Liver (tissue), 9 donors: ENCODE measurements around the gene VAMP1. TPM values are rescaled to one million over a fixed set of nuclear protein-coding genes. Genes with fewer than 3 reads are reported as not detected.

Experiments used
- DNase-seq: peaks from one replicate; pipeline ENCODE4 v3.0.0-alpha.2; 2017; ENCODE audit warnings: low spot score
- H3K27ac ChIP-seq, 2 donors: one replicate each; pipeline ENCODE4 v1.7.0; 2013; ENCODE audit warnings: inconsistent platforms in 2 of 2, low read length in 2 of 2, control low read depth in 1 of 2, low read depth in 1 of 2, mild to moderate bottlenecking in 1 of 2
- H3K27me3 ChIP-seq, 4 donors: one replicate each; pipeline versions ENCODE4 v1.6.1 to v1.7.0; 2013; ENCODE audit warnings: low read length in 3 of 4, inconsistent platforms in 1 of 4, mild to moderate bottlenecking in 1 of 4, moderate library complexity in 1 of 4; ENCODE audit not compliant: control insufficient read depth in 4 of 4, insufficient read depth in 4 of 4
- H3K36me3 ChIP-seq, 4 donors: one replicate each; pipeline versions ENCODE4 v1.6.1 to v1.7.0; 2013; ENCODE audit warnings: low read length in 3 of 4, mild to moderate bottlenecking in 3 of 4, low read depth in 1 of 4, moderate library complexity in 1 of 4; ENCODE audit not compliant: control insufficient read depth in 4 of 4, insufficient read depth in 3 of 4
- H3K4me1 ChIP-seq, 4 donors: one replicate each; pipeline versions ENCODE4 v1.6.1 to v1.7.0; 2013; ENCODE audit warnings: low read length in 3 of 4, mild to moderate bottlenecking in 3 of 4, moderate library complexity in 1 of 4; ENCODE audit not compliant: control insufficient read depth in 4 of 4, insufficient read depth in 4 of 4
- H3K4me3 ChIP-seq, 3 donors: one replicate each; pipeline versions ENCODE4 v1.6.1 to v1.7.0; 2013; ENCODE audit warnings: low read length in 3 of 3, control low read depth in 1 of 3, low read depth in 1 of 3, mild to moderate bottlenecking in 1 of 3
- H3K9ac ChIP-seq, 2 donors: one replicate each; pipeline ENCODE4 v1.7.0; 2013; ENCODE audit warnings: low read length in 2 of 2, mild to moderate bottlenecking in 2 of 2, moderate library complexity in 2 of 2, control low read depth in 1 of 2, low read depth in 1 of 2
- H3K9me3 ChIP-seq, 4 donors: one replicate each; pipeline versions ENCODE4 v1.6.1 to v1.7.0; 2013; ENCODE audit warnings: low read length in 3 of 4; ENCODE audit not compliant: control insufficient read depth in 4 of 4
- EGR1 ChIP-seq, 2 donors: IDR thresholded peaks; 2 replicates each; pipeline ENCODE4 v1.6.1; 2016 to 2018; ENCODE audit warnings: antibody characterized with exemption in 2 of 2, low read depth in 2 of 2
- FOXA1 ChIP-seq: IDR thresholded peaks from 2 replicates; pipeline ENCODE4 v1.6.1; 2016; ENCODE audit warnings: antibody characterized with exemption
- FOXA2 ChIP-seq: IDR thresholded peaks from 2 replicates; pipeline ENCODE4 v1.6.1; 2016; ENCODE audit warnings: antibody characterized with exemption
- GABPA ChIP-seq, 2 donors: IDR thresholded peaks in 1 of 2; conservative IDR thresholded peaks in 1 of 2; 2 replicates each; pipeline ENCODE4 v1.6.1; 2016; ENCODE audit warnings: antibody characterized with exemption in 2 of 2, mild to moderate bottlenecking in 1 of 2, moderate library complexity in 1 of 2
- HNF4A ChIP-seq, 2 donors: conservative IDR thresholded peaks; 2 replicates each; pipeline ENCODE4 v1.6.1; 2016; ENCODE audit warnings: antibody characterized with exemption in 2 of 2, mild to moderate bottlenecking in 2 of 2
- HNF4G ChIP-seq: IDR thresholded peaks from 2 replicates; pipeline ENCODE4 v1.6.1; 2016; ENCODE audit warnings: antibody characterized with exemption
- JUND ChIP-seq, 2 donors: IDR thresholded peaks; 2 replicates each; pipeline ENCODE4 v1.6.1; 2016; ENCODE audit warnings: antibody characterized with exemption in 2 of 2
- NR2F2 ChIP-seq: IDR thresholded peaks from 2 replicates; pipeline ENCODE4 v1.6.1; 2016; ENCODE audit warnings: antibody characterized with exemption
- RAD21 ChIP-seq, 2 donors: IDR thresholded peaks; 2 replicates each; pipeline ENCODE4 v1.6.1; 2016; ENCODE audit warnings: antibody characterized with exemption in 2 of 2, mild to moderate bottlenecking in 2 of 2
- RXRA ChIP-seq, 2 donors: IDR thresholded peaks; 2 replicates each; pipeline ENCODE4 v1.6.1; 2017 to 2018; ENCODE audit warnings: antibody characterized with exemption in 2 of 2, mild to moderate bottlenecking in 1 of 2
- SP1 ChIP-seq: IDR thresholded peaks from 2 replicates; pipeline ENCODE4 v1.6.1; 2018; ENCODE audit warnings: antibody characterized with exemption, mild to moderate bottlenecking
- TAF1 ChIP-seq: conservative IDR thresholded peaks from 2 replicates; pipeline ENCODE4 v1.6.1; 2016; ENCODE audit warnings: antibody characterized with exemption, mild to moderate bottlenecking
- YY1 ChIP-seq: IDR thresholded peaks from 2 replicates; pipeline ENCODE4 v1.6.1; 2016; ENCODE audit warnings: antibody characterized with exemption, mild to moderate bottlenecking
- WGBS: extraction: QIAGEN DNeasy Blood & Tissue Kit; methylation state at CpG from one replicate; pipeline ENCODE4 v1.1.7; 2013; 5-methylcytosine and 5-hydroxymethylcytosine counted together
- polyA plus RNA-seq, 2 donors: library from polyadenylated mRNA; stranded (reverse) in 1 of 2; unstranded in 1 of 2; fragments of 200-250 nt in 1 of 2; fragments of >200 nt in 1 of 2; fragmentation: Nextera tagmentation in 1 of 2; extraction: Ambion mirVana in 1 of 2; gene quantifications; one replicate each; pipeline versions ENCODE4 v1.2.1 to v1.2.3, GENCODE V29; 2013 to 2015
- total RNA-seq, 2 donors: library from RNA; depleted of rRNA; stranded (reverse); fragments of >200 nt; gene quantifications; one replicate each; pipeline ENCODE4 v1.2.3, GENCODE V29; 2014
- TF ChIP-seq, protein P1 (sequence below): IDR thresholded peaks from 2 replicates; pipeline ENCODE4 v1.6.1; 2016; ENCODE audit warnings: antibody characterized with exemption
- TF ChIP-seq, protein P2 (sequence below): fragments of 150-350 bp; IDR thresholded peaks from 2 replicates; pipeline ENCODE4 v1.5.1; 2017; ENCODE audit warnings: improper control_type of control experiment, low read depth, low read length; ENCODE audit not compliant: missing input control
- TF ChIP-seq, protein P3 (sequence below): IDR thresholded peaks from 2 replicates; pipeline ENCODE4 v1.6.1; 2016; ENCODE audit warnings: antibody characterized with exemption, mild to moderate bottlenecking
- TF ChIP-seq, protein P4 (sequence below): IDR thresholded peaks from 2 replicates; pipeline ENCODE4 v1.6.1; 2016; ENCODE audit warnings: antibody characterized with exemption
- TF ChIP-seq, protein P5 (sequence below): IDR thresholded peaks from 2 replicates; pipeline ENCODE4 v1.6.1; 2016; ENCODE audit warnings: antibody characterized with exemption
- donor health status: healthy.
- donor health status: healthy.
- donor health status: healthy.
- donor health status: healthy.
- donor health status: healthy.

Gene VAMP1
- total and polyA plus RNA-seq, 4 donors: 2.4 to 6.4 (median 5.0) TPM

DNA sequence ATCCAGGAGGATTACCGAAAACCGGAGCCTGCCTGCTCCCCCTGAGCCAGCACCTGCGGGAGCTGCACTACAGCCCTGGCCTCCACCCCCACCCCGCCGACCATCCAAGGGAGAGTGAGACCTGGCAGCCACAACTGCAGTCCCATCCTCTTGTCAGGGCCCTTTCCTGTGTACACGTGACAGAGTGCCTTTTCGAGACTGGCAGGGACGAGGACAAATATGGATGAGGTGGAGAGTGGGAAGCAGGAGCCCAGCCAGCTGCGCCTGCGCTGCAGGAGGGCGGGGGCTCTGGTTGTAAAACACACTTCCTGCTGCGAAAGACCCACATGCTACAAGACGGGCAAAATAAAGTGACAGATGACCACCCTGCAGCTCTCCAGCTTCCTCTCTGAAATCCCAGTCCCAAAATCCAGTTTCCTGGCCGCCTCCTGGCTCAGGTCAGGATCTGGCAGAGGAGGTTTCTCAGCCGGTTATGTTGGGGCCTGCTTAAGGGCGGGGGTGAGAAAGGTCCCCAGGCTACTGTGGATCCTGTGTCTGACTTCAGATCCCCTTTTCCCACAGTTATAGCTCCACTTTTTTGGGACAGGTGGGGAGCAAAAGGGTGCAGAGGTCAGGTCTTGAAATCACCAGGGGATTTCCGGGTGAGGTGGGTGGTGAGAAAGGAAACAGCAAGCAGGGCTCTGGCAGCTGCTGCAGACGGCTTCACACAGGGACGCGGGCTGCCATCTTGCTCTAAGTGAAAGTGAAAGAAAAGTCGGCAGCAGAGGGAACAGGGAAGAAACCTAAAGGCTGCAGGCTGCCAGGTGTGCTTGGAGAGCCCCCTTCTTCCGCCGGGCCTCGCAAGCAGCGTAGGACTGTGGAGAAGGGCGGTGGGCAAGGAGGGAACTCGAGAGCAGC is 18.9 kb downstream of the VAMP1 start, which contains the start of gene TAPBPL (continued):
- TF ChIP-seq, protein P1, sequence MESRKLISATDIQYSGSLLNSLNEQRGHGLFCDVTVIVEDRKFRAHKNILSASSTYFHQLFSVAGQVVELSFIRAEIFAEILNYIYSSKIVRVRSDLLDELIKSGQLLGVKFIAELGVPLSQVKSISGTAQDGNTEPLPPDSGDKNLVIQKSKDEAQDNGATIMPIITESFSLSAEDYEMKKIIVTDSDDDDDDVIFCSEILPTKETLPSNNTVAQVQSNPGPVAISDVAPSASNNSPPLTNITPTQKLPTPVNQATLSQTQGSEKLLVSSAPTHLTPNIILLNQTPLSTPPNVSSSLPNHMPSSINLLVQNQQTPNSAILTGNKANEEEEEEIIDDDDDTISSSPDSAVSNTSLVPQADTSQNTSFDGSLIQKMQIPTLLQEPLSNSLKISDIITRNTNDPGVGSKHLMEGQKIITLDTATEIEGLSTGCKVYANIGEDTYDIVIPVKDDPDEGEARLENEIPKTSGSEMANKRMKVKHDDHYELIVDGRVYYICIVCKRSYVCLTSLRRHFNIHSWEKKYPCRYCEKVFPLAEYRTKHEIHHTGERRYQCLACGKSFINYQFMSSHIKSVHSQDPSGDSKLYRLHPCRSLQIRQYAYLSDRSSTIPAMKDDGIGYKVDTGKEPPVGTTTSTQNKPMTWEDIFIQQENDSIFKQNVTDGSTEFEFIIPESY: no peak
- peak; percentile 74 for TF ChIP-seq NR2F2
- TF ChIP-seq TAF1: peak; percentile 81
- TF ChIP-seq EGR1 (IDR thresholded peaks at IDR 0.05; ENCODE audit: low read depth in 2 of 2): peak; percentile 6 to 43

DNA sequence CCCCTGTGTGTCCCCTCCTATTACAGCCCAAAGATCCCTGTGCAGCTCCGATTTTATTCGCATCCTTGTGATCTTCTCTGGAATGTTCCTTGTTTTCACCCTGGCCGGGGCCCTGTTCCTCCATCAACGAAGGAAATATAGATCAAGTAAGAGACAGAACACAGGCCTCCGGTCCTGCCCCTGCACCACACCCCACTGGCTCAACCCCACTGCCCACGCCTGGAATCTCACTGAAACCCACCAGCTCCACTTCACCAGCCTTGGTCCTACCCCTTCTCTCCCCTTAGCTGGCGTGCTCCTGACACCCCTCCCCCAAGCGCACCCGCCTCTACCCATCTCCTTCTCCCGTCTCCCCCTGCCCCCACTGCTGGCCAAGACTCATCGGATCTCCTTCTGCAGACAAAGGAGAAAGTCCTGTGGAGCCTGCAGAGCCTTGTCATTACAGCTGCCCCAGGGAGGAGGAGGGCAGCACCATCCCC is 19.6 kb downstream of the VAMP1 start:
- H3K27ac ChIP-seq: peak overlapping the region; percentile 84 to 91
- H3K4me3 ChIP-seq: peak overlapping the region; percentile 65 to 92 (median 74)
- peak overlapping the region in 1 of 2 donors; percentile 47 for H3K9ac ChIP-seq
- H3K27me3 ChIP-seq: no peaks in the 10 kb centered on the region
- H3K36me3 ChIP-seq: peaks cover 2 to 14% (median 11%) of the 10 kb centered on the region in 4 donors
- WGBS: 23% methylated on average over 11 of the region's 11 CpGs
- TF ChIP-seq, protein P2, sequence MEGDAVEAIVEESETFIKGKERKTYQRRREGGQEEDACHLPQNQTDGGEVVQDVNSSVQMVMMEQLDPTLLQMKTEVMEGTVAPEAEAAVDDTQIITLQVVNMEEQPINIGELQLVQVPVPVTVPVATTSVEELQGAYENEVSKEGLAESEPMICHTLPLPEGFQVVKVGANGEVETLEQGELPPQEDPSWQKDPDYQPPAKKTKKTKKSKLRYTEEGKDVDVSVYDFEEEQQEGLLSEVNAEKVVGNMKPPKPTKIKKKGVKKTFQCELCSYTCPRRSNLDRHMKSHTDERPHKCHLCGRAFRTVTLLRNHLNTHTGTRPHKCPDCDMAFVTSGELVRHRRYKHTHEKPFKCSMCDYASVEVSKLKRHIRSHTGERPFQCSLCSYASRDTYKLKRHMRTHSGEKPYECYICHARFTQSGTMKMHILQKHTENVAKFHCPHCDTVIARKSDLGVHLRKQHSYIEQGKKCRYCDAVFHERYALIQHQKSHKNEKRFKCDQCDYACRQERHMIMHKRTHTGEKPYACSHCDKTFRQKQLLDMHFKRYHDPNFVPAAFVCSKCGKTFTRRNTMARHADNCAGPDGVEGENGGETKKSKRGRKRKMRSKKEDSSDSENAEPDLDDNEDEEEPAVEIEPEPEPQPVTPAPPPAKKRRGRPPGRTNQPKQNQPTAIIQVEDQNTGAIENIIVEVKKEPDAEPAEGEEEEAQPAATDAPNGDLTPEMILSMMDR: no peak
- TF ChIP-seq TAF1 (no peak), HNF4A (conservative IDR thresholded peaks at IDR 0.05) (no peak), NR2F2 (no peak), FOXA2 (no peak), EGR1 (IDR thresholded peaks at IDR 0.05; ENCODE audit: low read depth in 2 of 2) (no peak), RAD21 (IDR thresholded peaks at IDR 0.05) (no peak), SP1 (no peak), RXRA (IDR thresholded peaks at IDR 0.05) (no peak), YY1 (no peak), FOXA1 (no peak), GABPA (IDR thresholded peaks at IDR 0.05 in 1 of 2, conservative IDR thresholded peaks at IDR 0.05 in 1 of 2) (no peak), JUND (IDR thresholded peaks at IDR 0.05) (no peak), HNF4G (no peak)
- TF ChIP-seq, protein P3, sequence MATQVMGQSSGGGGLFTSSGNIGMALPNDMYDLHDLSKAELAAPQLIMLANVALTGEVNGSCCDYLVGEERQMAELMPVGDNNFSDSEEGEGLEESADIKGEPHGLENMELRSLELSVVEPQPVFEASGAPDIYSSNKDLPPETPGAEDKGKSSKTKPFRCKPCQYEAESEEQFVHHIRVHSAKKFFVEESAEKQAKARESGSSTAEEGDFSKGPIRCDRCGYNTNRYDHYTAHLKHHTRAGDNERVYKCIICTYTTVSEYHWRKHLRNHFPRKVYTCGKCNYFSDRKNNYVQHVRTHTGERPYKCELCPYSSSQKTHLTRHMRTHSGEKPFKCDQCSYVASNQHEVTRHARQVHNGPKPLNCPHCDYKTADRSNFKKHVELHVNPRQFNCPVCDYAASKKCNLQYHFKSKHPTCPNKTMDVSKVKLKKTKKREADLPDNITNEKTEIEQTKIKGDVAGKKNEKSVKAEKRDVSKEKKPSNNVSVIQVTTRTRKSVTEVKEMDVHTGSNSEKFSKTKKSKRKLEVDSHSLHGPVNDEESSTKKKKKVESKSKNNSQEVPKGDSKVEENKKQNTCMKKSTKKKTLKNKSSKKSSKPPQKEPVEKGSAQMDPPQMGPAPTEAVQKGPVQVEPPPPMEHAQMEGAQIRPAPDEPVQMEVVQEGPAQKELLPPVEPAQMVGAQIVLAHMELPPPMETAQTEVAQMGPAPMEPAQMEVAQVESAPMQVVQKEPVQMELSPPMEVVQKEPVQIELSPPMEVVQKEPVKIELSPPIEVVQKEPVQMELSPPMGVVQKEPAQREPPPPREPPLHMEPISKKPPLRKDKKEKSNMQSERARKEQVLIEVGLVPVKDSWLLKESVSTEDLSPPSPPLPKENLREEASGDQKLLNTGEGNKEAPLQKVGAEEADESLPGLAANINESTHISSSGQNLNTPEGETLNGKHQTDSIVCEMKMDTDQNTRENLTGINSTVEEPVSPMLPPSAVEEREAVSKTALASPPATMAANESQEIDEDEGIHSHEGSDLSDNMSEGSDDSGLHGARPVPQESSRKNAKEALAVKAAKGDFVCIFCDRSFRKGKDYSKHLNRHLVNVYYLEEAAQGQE: no peak
- TF ChIP-seq, protein P4, sequence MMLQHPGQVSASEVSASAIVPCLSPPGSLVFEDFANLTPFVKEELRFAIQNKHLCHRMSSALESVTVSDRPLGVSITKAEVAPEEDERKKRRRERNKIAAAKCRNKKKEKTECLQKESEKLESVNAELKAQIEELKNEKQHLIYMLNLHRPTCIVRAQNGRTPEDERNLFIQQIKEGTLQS: no peak
- TF ChIP-seq, protein P5, sequence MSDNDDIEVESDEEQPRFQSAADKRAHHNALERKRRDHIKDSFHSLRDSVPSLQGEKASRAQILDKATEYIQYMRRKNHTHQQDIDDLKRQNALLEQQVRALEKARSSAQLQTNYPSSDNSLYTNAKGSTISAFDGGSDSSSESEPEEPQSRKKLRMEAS: no peak
- TF ChIP-seq, protein P1: no peak
- H3K4me1 ChIP-seq: peaks cover 8 to 26% (median 17%) of the 10 kb centered on the region in 4 donors
- no peaks in the 10 kb centered on the region for H3K9me3 ChIP-seq
- DNase-seq: no peak
